ENCODE results near the gene ZDHHC24. TPM values are rescaled to one million over a fixed set of nuclear protein-coding genes. Genes with fewer than 3 reads are reported as not detected.

Gene ZDHHC24
- 16.5 TPM for total RNA-seq

GRCh38 chr11:66545701-66546367 is at the start of gene ZDHHC24:
TSS of gene ZDHHC24 (minus strand) at chr11:66546048. CDS start at chr11:66546003, 45 bp downstream.
- peak in 1 of 2 donors; percentile 94 for DNase-seq (ENCODE audit: extremely low spot score in 2 of 2)
- peaks cover 42% of the 10 kb centered on the region for H3K4me1 ChIP-seq
- no peaks in the 10 kb centered on the region for H3K27me3 ChIP-seq
- intact Hi-C loops (cut with DNase I), result no loop called here
- H3K9me3 ChIP-seq, result no peaks in the 10 kb centered on the region
- peaks cover 0 to 9% of the 10 kb centered on the region in 2 donors for H3K36me3 ChIP-seq
- TF ChIP-seq POLR2A (IDR thresholded peaks at IDR 0.05) (no peak), CTCF (IDR thresholded peaks at IDR 0.05) (peak in 1 of 3 experiments; percentile 4), POLR2AphosphoS5 (IDR thresholded peaks at IDR 0.05; ENCODE audit: insufficient read depth in 1 of 2, low read depth in 1 of 2) (peak; percentile 77 to 80)
- peak within 1 kb of the TSS; percentile 80 to 88 for H3K4me3 ChIP-seq
- H3K27ac ChIP-seq, result peak within 1 kb of the TSS; percentile 57

GRCh38 chr11:66595245-66595904 is 49.5 kb upstream of the ZDHHC24 start:
- no peaks in the 10 kb centered on the region for H3K27me3 ChIP-seq
- no peak overlapping the region for H3K27ac ChIP-seq
- H3K9me3 ChIP-seq, result no peaks in the 10 kb centered on the region
- peaks cover 32% of the 10 kb centered on the region for H3K4me1 ChIP-seq
- intact Hi-C loops (cut with DNase I), result no loop called here
- DNase-seq (ENCODE audit: extremely low spot score in 2 of 2), result no peak
- no peak for TF ChIP-seq POLR2A (IDR thresholded peaks at IDR 0.05)
- no peak for TF ChIP-seq CTCF (IDR thresholded peaks at IDR 0.05)
- no peak for TF ChIP-seq POLR2AphosphoS5 (IDR thresholded peaks at IDR 0.05; ENCODE audit: insufficient read depth in 1 of 2, low read depth in 1 of 2)
- no peak overlapping the region for H3K4me3 ChIP-seq
- H3K36me3 ChIP-seq, result peaks cover 0 to 14% of the 10 kb centered on the region in 2 donors

GRCh38 chr11:66593650-66594049 is 47.8 kb upstream of the ZDHHC24 start:
- no peak for TF ChIP-seq CTCF (IDR thresholded peaks at IDR 0.05)
- TF ChIP-seq POLR2AphosphoS5 (IDR thresholded peaks at IDR 0.05; ENCODE audit: insufficient read depth in 1 of 2, low read depth in 1 of 2), result no peak
- no peak for TF ChIP-seq POLR2A (IDR thresholded peaks at IDR 0.05)
- intact Hi-C loops (cut with DNase I), result no loop called here
- no peaks in the 10 kb centered on the region for H3K36me3 ChIP-seq
- DNase-seq (ENCODE audit: extremely low spot score in 2 of 2), result no peak
- no peaks in the 10 kb centered on the region for H3K9me3 ChIP-seq
- peaks cover 32% of the 10 kb centered on the region for H3K4me1 ChIP-seq
- no peaks in the 10 kb centered on the region for H3K27me3 ChIP-seq
- H3K4me3 ChIP-seq, result peak overlapping the region; percentile 52 to 86
- peak overlapping the region; percentile 68 for H3K27ac ChIP-seq

- Histone ChIP-seq H3K27me3 (no peaks in the 10 kb centered on the region), H3K4me1 (peaks cover 32% of the 10 kb centered on the region), H3K36me3 (no peaks in the 10 kb centered on the region), H3K4me3 (peak overlapping the region; percentile 52 to 86), H3K27ac (peak overlapping the region; percentile 68), H3K9me3 (no peaks in the 10 kb centered on the region)
- TF ChIP-seq POLR2AphosphoS5 (IDR thresholded peaks at IDR 0.05; ENCODE audit: insufficient read depth in 1 of 2, low read depth in 1 of 2) (peak in 1 of 2 donors; percentile 58), CTCF (IDR thresholded peaks at IDR 0.05) (no peak)
- intact Hi-C loops (cut with DNase I), result no loop called here
- no peak for DNase-seq (ENCODE audit: extremely low spot score in 2 of 2)
Measured at GRCh38 chr11:66593303-66593635, 47.4 kb upstream of the ZDHHC24 start.
